Gastrocnemius medialis (tissue), 4 donors: ENCODE data around the gene WFDC1. TPM values are rescaled to one million over a fixed set of nuclear protein-coding genes. Genes with fewer than 3 reads are reported as not detected.
A peak's percentile ranks its signal among the peaks of the same experiment; 100 is the strongest.

ENCODE experiments used
- ATAC-seq, 2 donors: fragments of 150-250 bp; one replicate each; pipeline ENCODE4 v1.9.1; 2016
- DNase-seq, 2 donors: peaks; one replicate each; pipeline ENCODE4 v3.0.0-alpha.2; 2019
- H3K27ac ChIP-seq, 4 donors: fragments of 200-600 bp; sonication (generic); 1 replicate in 1 of 4; 2 replicates in 3 of 4; pipeline ENCODE4 v1.5.1; 2016 to 2018; ENCODE audit warnings: mild to moderate bottlenecking in 2 of 4, moderate library complexity in 1 of 4
- H3K27me3 ChIP-seq, 3 donors: fragments of 200-600 bp; sonication (generic) in 2 of 3; 1 replicate in 1 of 3; 2 replicates in 2 of 3; pipeline versions ENCODE4 v1.5.1 to v1.6.0; 2016 to 2019; ENCODE audit warnings: mild to moderate bottlenecking in 1 of 3, moderate library complexity in 1 of 3
- H3K36me3 ChIP-seq, 2 donors: fragments of 200-600 bp; sonication (generic) in 1 of 2; one replicate each; pipeline ENCODE4 v1.5.1; 2017 to 2018
- H3K4me1 ChIP-seq, 2 donors: fragments of 200-600 bp; sonication (generic) in 1 of 2; one replicate each; pipeline ENCODE4 v1.5.1; 2016 to 2017; ENCODE audit warnings: mild to moderate bottlenecking in 2 of 2
- H3K4me3 ChIP-seq, 4 donors: fragments of 200-600 bp; sonication (generic) in 3 of 4; 1 replicate in 1 of 4; 2 replicates in 3 of 4; pipeline ENCODE4 v1.5.1; 2016 to 2019; ENCODE audit warnings: mild to moderate bottlenecking in 2 of 4
- H3K9me3 ChIP-seq, 3 donors: fragments of 200-600 bp; sonication (generic) in 2 of 3; 1 replicate in 1 of 3; 2 replicates in 2 of 3; pipeline ENCODE4 v1.5.1; 2016 to 2019
- POLR2A ChIP-seq, 2 donors: fragments of 450-650 bp; IDR thresholded peaks; one replicate each; pipeline ENCODE4 v1.6.1; 2017; ENCODE audit warnings: antibody characterized with exemption in 2 of 2, mild to moderate bottlenecking in 2 of 2, moderate library complexity in 2 of 2
- in situ Hi-C, 4 donors: fragments of 200-750 bp; cut with MboI; loops; one replicate each; pipeline versions ENCODE4 v1.15.0 to v1.8.0; 2017; ENCODE audit warnings: low sequenced_read_pairs in 4 of 4
- intact Hi-C: fragments of 100-400 bp; cut with DNase I; formaldehyde crosslinking; loops from one replicate; pipeline ENCODE4 v1.15.1; 2023; ENCODE audit warnings: low total_unique reads
- total RNA-seq, 4 donors: library from RNA; depleted of rRNA; stranded (reverse); fragments of >200 nt; gene quantifications; one replicate each; pipeline versions ENCODE4 v1.1.0 to v1.2.3, GENCODE V29; 2016
- TF ChIP-seq, protein P1 (sequence below), 5 experiments: fragments of 450-650 bp in 3 of 5; fragments of 200-600 bp in 2 of 5; sonication (generic) in 2 of 5; IDR thresholded peaks in 4 of 5; conservative IDR thresholded peaks in 1 of 5; 1 replicate in 4 of 5; 2 replicates in 1 of 5; pipeline ENCODE4 v1.5.1; 2016 to 2019; ENCODE audit warnings: antibody characterized with exemption in 5 of 5, mild to moderate bottlenecking in 3 of 5, moderate library complexity in 3 of 5

Gene WFDC1
- total RNA-seq, 4 donors from 2014 or later: 0.40 to 0.68 (median 0.49) TPM; not detected in 1

DNA sequence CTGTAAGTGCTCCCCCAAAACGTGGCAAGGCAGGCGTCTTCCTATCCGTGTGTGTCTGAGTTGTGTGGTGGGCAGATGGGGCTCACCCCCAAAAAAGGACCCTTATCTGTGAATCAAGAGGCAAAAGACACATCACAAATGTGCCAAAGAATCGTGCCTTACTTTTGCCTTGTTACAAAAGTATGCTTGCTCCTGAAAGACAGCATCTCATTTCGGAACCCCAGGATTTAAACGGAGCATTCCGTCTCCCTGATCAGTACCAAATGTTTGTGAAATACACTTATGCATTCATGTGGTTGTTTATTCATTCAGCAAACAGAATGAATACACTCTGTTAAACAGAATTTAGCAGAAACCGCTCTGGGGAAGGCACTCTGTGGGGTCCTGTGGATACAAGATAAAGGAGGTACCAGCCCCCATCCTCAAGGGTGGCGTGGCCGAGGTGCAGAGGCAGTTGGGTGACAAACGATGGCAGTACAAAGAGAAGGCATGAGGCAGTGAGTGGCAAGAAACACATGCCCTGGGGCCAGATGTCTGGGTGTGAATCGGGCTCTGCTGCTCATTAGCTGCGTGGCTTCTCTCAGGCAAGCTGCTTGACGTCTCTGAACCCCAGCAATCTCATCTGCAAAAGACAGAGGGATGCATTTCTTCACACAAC lies 654 bp downstream of the WFDC1 start:
- no peak for DNase-seq
- Histone ChIP-seq H3K9me3 (no peaks in the 10 kb centered on the region), H3K27me3 (peaks cover 3 to 25% (median 10%) of the 10 kb centered on the region in 3 donors), H3K4me3 (peak overlapping the region in 1 of 4 donors; percentile 14), H3K4me1 (peaks cover 3 to 4% of the 10 kb centered on the region in 2 donors), H3K36me3 (no peaks in the 10 kb centered on the region), H3K27ac (no peak overlapping the region)
- no peak for TF ChIP-seq POLR2A (IDR thresholded peaks at IDR 0.05)
- TF ChIP-seq, protein P1, sequence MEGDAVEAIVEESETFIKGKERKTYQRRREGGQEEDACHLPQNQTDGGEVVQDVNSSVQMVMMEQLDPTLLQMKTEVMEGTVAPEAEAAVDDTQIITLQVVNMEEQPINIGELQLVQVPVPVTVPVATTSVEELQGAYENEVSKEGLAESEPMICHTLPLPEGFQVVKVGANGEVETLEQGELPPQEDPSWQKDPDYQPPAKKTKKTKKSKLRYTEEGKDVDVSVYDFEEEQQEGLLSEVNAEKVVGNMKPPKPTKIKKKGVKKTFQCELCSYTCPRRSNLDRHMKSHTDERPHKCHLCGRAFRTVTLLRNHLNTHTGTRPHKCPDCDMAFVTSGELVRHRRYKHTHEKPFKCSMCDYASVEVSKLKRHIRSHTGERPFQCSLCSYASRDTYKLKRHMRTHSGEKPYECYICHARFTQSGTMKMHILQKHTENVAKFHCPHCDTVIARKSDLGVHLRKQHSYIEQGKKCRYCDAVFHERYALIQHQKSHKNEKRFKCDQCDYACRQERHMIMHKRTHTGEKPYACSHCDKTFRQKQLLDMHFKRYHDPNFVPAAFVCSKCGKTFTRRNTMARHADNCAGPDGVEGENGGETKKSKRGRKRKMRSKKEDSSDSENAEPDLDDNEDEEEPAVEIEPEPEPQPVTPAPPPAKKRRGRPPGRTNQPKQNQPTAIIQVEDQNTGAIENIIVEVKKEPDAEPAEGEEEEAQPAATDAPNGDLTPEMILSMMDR (IDR thresholded peaks at IDR 0.05 in 4 of 5, conservative IDR thresholded peaks at IDR 0.05 in 1 of 5): no peak
- in situ Hi-C loops: loop anchor here in 2 of 4 donors (25.0 kb wide), 1 partner anchor 192 kb away; no protein-coding TSS in a partner anchor
- intact Hi-C loops: no loop called here
- ATAC-seq: no peak

DNA sequence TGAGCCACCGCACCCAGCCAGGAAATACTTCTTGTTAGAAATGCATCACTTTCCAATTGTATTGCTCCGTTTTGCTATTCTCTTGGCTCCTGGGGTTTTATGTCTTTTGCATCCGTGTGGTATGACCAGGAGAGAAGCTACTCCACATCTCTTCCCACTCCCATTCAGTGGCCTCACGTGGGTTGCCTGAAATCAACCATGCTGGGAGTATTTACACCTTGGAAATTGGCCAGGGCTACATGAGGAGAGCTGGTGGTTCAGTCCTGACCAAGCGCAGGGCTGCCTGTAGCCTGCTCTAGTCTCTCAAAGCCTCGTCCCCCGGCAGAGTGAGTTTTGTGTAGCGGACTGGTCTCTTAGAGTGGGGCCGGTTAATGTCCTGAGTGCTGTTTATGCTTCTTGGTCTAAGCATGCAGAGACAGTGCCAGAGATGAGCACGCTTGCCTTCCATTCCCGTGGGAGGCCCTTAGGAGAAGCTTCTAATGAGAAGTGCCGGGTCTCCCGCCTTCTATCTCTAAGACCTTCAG lies 3.8 kb downstream of the WFDC1 start:
- H3K36me3 ChIP-seq: no peaks in the 10 kb centered on the region
- in situ Hi-C loops: loop anchor here in 2 of 4 donors (25.0 kb wide), 1 partner anchor 189 kb away; no protein-coding TSS in a partner anchor
- H3K9me3 ChIP-seq: no peaks in the 10 kb centered on the region
- no peak overlapping the region for H3K4me3 ChIP-seq
- intact Hi-C loops: no loop called here
- H3K27ac ChIP-seq: no peak overlapping the region
- peaks cover 3 to 17% (median 14%) of the 10 kb centered on the region in 3 donors for H3K27me3 ChIP-seq
- no peak for DNase-seq
- H3K4me1 ChIP-seq: peaks cover 3 to 4% of the 10 kb centered on the region in 2 donors
- no peak for ATAC-seq
- TF ChIP-seq, protein P1 (IDR thresholded peaks at IDR 0.05 in 4 of 5, conservative IDR thresholded peaks at IDR 0.05 in 1 of 5): no peak
- TF ChIP-seq POLR2A (IDR thresholded peaks at IDR 0.05): no peak

DNA sequence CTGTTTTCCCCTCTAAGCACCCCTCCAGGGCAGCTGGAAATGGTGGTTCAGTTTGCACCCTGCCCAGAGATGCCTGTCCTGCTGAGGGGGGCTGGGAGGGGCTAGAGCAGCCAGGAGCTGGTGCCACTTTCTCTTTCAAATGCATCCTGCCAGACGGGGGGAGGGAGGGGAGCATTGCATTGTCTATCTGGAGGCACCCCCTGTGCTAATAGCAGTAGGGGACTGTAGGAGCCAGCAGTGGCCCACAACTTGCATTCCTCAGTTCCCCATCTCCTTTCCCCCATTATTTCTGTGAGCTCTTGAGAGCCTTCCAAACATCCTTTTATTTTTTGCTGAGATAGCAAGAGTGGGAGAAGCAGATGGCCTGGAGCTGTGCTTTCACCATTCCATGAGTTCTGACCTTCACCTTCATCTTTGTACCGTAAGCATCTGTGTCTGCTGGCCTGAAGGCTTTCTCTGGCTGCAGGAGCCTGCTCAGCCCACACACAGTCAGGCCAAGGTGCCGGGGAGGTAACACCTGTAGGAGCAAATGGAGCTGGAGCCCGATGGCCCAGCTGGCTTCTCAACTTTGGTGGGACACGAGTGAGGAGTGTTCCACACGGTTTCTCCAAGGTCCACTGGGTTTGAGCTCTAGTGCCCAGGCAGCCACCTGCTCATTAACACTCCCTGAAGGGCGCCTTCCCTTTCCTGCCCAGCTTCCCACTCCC lies 5.2 kb downstream of the WFDC1 start:
- intact Hi-C loops: no loop called here
- in situ Hi-C loops: loop anchor here in 2 of 4 donors (25.0 kb wide), 2 partner anchors 112 to 187 kb away; no protein-coding TSS in a partner anchor
- no peak overlapping the region for H3K4me3 ChIP-seq
- H3K4me1 ChIP-seq: no peaks in the 10 kb centered on the region
- peaks cover 3 to 15% (median 6%) of the 10 kb centered on the region in 3 donors for H3K27me3 ChIP-seq
- TF ChIP-seq, protein P1 (IDR thresholded peaks at IDR 0.05 in 4 of 5, conservative IDR thresholded peaks at IDR 0.05 in 1 of 5): no peak
- TF ChIP-seq POLR2A (IDR thresholded peaks at IDR 0.05): no peak
- DNase-seq (no peak), ATAC-seq (no peak)
- H3K27ac ChIP-seq: no peak overlapping the region
- no peaks in the 10 kb centered on the region for H3K36me3 ChIP-seq
- no peaks in the 10 kb centered on the region for H3K9me3 ChIP-seq

DNA sequence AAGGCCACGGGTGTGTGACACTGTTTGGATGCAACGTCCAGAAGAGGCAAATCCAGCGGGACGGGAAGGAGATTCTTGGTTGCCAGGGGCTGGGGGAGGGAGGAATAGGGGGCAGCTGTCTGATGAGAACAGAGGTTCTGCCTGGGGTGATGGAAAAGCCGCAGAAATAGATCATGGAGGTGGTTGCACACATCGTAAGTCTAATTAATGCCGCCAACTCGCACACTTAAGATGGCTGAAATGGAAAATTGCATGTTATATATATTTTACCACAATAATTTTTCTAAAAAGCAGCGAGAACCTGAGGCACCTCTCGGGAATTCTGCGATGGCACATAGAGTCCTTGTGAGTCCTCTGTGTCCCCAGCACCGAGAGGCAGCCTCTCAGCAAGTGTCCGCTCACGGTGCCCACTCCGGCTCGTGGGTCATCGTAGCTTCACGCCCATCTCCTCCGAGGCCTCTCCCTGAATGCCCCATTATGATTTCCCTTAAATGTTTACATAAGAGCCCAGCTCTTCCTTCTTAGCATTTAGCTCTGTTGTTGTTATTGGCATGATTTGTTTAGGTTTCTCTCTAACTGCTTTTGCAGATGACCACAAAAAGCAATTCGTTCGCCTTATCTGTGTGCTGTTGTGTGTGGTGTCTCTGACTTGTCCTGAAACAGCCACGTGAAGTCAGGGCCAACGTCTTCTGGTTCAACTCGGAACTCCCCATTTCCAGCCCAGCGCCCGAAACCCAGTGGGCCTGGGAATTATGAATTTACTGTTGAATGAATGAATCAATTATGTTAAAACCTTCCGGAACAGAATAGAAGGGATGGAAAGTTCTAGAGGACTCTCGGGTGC lies 7.7 kb downstream of the WFDC1 start:
- in situ Hi-C loops: loop anchor here in 1 of 4 donors (25.0 kb wide), 1 partner anchor 110 kb away; no protein-coding TSS in a partner anchor

More for the DNA sequence above, 7.7 kb downstream of the WFDC1 start:
- H3K4me3 ChIP-seq: peak overlapping the region in 2 of 4 donors; percentile 19 to 20
- TF ChIP-seq, protein P1 (IDR thresholded peaks at IDR 0.05 in 4 of 5, conservative IDR thresholded peaks at IDR 0.05 in 1 of 5): no peak
- TF ChIP-seq POLR2A (IDR thresholded peaks at IDR 0.05): no peak
- DNase-seq (no peak), ATAC-seq (peak; percentile 6 to 36)
- H3K27ac ChIP-seq: peak overlapping the region; percentile 44 to 68 (median 54)
- no peaks in the 10 kb centered on the region for H3K36me3 ChIP-seq
- H3K9me3 ChIP-seq: no peaks in the 10 kb centered on the region
- peaks cover 0 to 7% (median 0%) of the 10 kb centered on the region in 3 donors for H3K27me3 ChIP-seq
- intact Hi-C loops: no loop called here
- H3K4me1 ChIP-seq: no peaks in the 10 kb centered on the region
